HG03095 (cell line): ENCODE measurements around the gene PSMC3.

Source experiments
- ATAC-seq: cut with Tn5 transposase; IDR thresholded peaks from one replicate; pipeline ENCODE4 v1.9.1; 2021; ENCODE audit warnings: moderate library complexity; ENCODE audit not compliant: unreplicated experiment

PSMC3 gene

DNA sequence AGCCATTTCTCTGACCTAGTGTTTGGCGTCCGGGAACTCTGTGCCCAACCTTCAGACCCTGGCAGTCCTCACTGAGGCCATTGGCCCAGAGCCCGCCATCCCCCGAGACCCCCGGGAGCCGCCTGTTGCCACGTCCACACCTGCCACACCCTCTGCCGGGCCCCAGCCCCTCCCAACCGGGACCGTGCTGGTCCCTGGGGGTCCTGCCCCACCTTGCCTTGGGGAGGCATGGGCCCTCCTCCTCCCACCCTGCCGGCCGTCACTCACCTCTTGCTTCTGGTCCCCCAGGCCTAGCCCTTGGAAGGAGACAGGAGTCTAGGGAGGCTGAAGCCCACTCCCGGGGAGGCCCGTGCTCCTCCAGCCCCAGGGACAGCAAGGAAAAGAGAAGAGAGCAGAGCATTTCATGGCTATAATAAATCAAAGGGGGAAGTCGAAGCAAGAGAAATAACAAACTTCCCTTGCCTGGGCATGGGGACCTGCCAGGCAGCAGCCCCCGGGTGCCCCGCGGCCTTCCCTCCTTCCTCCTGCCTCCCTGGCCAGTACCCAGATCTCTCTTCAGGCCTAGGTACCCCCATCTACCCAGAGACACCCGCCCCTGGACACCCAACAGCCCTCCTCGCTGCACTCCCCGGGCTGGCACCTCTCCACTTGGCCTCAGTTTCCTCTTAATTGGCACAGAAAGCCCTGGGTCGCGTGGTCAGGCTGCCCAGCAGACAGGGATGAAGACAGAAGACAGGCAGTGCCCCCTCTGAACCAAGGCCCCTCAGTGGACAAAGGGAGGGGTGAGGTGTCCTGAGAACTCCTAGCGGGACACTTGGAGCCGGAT is 30.8 kb downstream of the PSMC3 start:
- no peak for ATAC-seq

DNA sequence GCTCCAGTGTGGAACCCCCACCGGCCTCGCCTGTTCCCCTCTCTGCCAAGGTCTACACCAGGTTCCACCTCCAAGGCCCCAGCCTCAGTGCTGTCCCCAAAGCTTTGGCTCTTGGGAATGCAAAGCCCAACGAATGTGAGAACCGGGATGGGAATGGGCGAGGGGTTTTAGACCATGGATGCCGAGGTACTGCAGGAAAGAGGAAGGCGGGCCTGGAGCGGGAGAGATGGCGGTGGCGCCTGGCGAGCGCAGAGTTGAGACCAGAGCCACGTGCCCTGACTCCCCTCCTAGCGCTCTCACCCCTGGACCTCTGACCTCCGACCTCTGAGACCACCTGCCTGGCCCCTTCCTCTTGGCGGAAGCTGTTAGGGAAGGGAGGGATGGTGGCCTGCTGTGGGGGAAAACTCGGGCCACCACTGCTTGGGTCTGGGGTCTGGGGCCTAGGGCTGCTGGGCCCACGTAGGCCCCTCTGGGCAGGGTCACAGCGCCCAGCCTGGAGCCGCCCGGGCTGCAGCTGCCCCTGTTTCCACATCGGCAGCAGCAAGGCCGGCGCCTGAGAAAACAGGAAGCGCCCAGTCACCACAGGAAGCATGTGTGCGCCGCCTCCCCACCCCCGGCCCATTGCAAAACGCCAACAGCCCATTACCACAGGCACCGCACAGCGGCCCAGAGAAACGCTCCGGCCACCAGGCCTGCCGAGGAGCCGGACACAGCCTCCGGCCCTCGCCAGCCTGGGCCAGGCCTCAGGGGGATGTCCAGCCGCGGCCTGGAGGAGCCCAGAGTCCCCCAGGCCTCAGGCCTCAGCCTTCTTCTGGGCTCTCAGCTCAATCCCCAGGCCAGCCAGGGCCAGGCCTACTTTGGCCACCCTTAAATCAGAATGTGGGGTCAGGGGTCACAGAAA is 31.7 kb downstream of the PSMC3 start:
- peak; percentile 49 for ATAC-seq

DNA sequence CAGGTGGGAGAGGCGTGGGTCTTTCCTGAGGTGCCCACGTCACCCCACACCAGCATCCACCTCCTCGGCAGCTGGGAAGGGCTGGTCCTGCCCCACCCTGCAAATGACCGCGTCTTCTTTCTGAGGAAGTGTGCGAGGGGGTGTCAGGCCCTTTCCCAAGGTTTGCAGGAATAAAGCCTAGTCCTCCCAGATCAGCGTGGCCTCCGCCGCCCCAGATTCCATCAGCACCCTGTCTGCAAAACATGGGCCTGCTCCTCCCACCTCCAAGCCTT is 32.3 kb downstream of the PSMC3 start:
- ATAC-seq = no peak

DNA sequence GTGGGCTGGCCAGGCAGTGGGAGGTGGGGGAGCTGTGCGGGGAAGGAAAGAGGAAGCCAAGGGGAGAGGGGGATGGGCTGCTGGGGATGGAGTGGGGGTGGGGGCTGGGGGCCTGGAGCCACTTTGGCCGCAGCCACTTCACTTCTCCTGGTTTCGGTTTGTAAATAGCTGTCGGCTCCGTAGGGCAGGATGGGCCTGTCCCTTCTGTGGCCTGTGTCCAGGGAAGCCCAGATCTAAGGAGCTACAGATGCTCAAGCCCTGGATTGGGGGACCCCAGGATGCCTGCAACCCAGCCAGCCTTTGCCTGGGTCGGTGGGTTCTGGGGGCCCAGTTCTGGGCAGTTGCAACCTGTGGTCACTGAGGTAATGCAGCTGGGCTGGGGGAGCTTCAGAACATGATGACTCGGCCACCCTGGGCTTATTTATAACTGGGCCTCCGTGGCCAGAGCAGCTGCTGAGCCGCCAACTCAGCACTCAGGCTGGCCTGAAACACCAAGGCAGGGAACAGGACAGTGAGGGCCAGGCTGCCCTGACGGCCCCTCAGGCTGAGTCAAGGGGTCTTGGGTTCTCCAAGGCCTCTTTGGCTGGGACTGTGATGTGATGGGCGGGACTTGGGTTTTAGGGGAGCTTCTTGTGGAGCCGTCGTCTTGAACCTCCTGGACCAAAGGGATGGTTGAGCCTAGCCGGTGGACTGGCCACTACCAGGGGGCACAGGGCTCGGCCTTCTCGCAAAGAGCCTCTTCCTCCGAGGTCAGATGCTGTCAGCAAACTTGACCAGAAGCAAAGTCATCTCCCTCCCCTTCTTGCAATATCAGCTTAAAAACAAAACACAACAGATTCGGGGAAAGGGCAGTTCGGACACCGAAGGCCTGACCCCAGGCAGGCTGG is 32.8 kb downstream of the PSMC3 start:
- ATAC-seq = no peak

DNA sequence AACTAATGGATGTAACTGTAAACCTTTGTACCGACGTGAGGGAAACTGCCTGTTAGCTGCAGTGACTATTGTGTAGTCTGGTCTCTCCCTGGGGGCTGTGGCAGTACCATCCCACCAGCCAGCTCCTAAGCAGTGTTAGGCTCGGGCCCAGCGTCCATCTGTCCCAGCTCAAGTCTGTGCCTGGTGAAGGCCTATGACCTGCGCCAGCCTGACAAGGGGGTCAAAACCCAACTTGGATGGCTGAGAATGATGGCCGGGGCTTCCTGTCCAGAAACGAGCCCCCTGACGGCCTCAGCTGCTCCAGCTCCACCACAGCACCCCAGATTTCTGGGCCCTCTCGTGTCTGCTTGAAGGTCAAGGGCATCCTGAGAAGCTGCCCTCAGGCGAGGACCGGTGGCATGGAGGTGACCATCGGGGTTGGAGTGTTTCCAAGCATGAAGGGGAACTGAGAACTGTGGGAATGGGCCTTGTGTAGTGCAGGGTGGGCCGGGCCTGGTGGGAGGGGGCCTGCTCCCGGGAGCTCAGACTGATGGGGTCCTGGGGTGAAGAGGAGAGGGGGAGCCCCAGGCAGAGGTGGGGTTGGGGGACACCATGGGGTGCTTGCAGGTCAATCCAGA is 33.6 kb downstream of the PSMC3 start:
- ATAC-seq = no peak

DNA sequence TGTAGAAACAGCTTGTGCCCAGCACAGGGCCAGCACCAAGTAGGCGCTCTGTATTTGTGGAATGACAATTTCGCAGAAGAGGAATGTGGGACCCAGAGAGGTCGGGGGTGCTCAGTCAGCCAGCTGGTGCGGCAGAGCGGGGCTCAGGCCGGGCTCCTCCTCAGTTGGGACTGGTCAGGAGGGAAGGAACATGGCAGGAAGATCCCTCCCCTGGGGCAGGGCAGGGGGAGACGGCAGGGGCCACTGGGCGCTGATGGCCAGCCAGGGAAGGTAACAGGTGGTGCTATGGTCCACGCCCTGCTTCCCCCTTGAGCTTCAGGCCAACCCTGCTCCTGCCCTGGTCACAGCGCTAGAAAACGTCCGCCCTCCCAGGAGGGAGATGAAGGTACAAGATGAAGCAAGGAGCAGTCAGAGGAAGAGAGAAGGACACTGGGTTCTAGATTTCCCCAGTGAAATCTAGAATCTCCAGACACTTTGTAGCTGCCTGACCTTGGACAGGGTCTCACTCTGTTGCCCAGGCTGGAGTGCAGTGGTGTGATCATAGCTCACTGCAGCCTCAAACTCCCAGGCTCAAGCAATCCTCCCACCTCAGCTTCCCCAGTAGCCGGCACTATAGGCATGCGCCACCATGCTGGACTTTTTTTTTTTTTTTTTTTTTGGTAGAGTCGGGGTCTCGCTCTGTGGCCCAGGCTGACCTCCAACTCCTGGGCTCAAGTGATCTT is 34.4 kb downstream of the PSMC3 start:
- ATAC-seq = no peak

DNA sequence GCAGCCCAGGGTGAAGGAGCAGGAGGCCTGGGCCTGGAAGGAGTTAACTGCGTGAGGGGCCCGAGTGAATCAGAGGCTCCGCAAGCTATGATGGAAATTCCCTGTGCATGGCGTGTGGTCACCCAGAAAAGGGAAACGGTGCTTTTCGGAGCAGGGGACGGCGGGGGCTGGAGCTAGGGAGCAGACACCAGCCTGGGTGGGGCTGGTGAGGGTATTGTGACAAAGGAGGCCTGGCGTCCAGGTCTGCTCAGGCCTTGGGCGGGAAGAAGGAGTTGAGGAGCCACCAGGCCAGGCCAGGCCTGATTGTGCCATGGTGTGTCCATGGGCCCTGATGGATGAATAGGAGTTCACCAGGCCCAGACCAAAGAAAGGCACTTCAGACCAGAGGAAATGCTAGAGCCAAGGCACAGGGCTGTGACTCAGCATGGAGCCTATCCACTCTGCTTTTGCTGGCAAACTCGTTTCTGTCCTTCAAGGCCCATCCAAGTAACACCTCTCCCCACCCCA is 35.1 kb downstream of the PSMC3 start:
- no peak for ATAC-seq

DNA sequence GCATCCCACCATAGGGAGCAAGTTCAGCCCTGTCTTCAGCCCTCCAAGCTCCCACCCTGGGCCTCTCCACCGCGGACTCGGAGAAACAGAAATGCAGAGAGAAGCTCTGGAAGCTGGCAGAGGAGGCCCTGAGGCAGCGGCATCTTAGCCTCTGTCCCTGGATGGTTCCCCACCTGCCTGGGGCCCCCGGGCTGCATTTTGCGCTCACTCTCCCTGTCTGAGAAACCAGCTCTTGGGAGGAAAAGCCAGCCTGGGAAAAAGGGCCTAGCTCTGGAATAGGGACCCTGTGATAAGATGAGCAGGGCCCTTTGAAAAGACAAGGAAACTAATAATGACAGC is 35.8 kb downstream of the PSMC3 start:
- ATAC-seq = no peak

DNA sequence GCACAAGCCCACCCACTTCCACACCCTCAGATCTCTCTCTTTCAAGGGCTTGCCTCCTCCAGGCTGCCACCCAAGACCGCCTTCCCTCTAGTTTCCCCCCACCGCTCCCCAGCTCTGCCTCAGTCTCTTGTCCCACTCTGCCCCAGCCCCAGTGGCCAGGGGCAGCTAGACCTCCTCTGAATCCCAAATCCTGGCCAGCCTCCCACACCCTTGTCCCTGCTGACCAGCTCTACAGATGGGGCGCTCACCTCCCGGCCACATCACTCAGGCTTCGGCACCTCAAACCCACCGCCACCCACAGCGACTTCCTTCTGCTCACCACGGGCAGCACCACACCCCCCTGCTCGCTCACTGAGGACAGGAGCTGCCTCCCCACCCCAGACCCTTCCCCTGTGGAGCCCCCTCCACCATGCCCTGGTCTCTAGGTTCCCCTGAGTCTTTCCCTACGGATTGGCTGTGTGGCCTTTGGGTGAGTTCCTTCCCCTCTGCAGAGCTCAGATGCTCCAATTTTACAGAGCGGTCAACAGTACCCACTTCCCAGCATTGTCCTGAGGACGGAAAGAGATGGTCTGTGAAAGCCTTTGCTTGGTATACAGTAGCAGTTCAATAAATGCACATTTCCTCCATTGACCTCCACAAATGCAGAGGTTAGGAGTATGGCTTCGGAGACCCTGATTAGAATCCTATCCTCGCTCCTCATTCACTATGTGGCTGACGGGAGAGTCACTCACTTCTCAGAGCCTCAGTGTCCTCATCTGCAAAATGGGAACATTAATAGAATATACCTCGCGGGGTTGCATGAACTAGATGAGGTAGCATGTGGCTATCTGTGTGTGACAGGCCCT is 36.4 kb downstream of the PSMC3 start:
- no peak for ATAC-seq

DNA sequence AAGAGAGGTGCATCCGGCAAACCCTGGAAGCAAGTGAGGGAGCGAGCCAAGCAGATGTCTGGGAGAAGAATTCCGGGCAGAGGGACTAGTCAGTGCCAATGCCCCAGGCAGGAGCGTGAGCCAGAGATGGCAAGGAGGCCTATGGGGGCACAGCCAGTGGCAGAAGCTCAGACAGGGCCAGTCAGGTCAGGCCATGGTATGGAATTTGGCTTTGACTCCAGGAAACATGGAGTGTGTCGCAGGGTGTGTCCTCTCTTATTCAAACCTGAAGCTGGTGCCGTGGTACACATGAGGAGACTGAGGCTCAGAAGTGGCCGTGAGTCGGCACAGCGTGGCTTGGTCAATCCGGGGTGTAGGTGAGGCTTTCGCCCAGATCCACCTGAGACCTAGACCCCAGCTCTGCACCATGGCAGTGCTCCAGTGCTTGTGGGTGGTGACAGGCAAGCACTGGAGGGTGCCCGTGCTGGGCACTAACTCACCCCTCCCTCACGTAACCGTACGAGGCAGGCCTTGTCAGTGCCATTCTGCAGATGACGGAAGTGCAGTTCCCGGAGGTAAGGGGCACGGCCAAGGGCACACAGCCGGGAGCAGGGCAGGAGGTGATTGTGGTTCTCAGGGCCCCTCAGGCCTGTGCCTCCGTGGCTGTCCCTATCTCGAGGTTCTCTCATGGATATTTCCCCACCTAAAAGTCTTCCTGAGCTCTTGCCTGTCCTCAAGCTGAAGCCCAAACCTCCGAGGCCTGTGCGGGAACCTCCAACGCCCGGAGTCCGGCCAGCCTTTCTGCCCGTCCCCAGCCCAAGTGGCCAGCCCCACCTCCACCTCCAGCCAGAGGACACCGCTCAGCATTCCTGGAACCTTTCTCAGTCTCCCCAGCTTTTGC is 37.3 kb downstream of the PSMC3 start:
- ATAC-seq = no peak

DNA sequence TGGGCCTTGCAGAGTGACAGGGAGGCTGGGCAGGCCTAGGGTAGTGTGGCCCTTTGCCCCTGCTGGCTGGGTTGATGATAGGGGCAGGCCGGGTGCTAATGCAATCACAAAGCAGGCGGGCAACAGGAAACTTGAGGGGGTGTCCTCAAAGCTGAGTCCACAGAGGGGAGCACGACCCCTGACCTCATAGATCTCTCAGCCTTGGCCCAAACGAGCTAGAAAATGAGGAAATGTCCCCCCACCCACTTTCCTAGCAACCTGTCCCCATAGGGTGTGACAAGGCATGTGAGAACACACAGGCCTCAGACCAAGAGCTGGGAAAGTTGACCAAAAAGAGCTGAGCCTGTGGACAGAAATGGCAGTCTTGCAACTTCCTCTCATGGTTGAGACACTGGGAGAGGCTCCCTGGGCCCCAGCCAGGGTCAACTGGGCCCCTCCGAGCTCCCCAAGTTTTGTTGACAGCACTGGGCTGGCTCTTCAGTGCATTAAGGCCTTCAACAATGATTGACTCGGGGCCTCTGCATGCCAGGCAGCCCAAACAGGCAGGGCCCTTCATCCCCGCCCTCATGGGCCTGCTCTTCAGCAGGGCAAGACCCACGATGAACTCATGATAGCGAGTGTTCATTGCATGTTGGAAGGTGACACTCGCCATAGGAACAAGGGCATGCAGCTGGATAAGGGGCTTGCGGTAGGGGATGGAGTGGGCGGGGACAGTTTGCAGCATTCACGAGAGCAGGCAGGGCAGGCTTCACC is 38.1 kb downstream of the PSMC3 start:
- no peak for ATAC-seq

DNA sequence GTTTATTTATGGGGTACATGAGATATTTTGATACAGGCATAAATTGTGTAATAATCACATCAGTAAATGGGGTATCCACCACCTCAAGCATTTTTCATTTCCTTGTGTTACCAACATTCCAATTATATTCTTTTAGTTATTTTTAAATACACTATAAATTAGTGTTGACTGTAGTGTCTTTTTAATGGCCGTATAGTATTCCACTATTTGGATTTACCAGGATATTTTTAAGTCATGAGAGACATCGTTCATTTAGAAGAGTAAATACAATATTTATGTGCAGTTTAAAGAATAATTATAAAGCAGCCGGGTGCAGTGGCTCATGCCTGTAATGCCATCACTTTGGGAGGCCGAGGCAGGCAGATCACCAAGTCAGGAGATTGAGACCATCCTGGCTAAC is 41.7 kb downstream of the PSMC3 start:
- no peak for ATAC-seq

DNA sequence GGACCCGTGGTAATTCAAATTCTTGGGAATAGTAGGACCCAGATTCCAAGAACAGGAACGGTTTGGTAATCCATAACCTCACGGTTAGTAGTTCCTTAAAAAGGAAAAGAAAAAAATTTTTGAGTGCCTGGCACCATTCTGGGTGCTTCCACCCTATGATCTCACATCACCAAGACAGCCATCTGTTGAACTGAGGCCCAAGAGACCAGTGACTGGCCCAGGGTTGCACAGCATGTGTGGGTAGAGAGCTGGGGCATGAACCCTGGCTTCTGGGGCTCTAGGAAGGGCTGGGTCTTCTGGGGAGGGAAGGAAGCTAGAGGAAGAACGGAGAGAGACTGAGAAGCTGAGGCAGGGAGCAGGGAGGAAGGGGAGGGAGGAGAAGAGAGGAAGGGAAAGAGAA is 43.2 kb downstream of the PSMC3 start:
- no peak for ATAC-seq

DNA sequence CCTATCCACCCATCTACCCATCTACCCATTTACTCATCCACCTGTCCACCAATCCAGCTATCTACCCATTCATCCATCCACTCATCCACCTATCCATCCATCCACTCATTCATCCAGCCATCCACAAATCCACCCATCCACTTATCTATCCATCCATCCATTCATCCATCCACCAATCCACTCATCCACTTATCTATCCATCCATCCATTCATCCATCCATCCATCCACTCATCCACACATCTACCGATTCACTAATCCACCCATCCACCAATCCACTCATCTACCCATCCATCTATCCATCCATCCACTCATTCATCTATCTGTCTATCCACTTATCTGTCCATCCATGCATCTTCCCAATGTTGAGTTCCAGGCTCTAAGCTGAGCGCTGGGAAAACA is 46.2 kb downstream of the PSMC3 start:
- no peak for ATAC-seq

DNA sequence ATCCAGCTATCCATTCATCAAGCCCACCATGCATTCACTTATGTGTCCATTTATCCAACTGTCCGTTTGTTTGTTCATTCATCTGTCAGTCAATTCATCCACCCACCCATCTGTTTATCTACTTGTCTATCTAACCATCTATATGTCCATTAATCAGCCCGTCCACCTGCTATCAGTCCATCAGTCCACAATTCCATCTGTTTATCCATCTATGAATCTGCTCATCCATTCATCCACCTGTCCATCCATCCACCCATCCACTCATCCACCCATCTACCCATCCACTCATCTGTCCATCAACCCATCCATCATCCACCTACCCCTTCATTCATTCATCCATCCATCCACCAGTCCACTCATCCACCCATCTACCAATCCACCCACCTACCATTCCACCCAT is 46.9 kb downstream of the PSMC3 start:
- no peak for ATAC-seq

DNA sequence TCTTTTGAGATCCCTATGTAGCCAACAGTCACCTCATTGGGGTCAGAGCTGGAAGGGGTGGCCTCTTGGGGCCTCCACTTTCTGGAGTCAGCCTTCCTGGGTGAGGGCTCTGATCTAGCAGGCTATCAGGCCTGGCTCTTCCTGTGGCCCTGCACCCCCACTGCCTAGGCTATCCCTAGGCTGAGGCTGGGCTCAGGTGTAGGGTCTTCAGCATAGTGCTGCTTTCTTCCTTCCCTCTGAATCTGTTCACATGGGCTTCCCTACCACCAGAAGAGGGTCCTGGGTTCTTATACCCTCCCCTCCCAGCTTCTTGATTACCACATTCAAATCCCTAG is 47.4 kb downstream of the PSMC3 start:
- peak; percentile 8 for ATAC-seq

DNA sequence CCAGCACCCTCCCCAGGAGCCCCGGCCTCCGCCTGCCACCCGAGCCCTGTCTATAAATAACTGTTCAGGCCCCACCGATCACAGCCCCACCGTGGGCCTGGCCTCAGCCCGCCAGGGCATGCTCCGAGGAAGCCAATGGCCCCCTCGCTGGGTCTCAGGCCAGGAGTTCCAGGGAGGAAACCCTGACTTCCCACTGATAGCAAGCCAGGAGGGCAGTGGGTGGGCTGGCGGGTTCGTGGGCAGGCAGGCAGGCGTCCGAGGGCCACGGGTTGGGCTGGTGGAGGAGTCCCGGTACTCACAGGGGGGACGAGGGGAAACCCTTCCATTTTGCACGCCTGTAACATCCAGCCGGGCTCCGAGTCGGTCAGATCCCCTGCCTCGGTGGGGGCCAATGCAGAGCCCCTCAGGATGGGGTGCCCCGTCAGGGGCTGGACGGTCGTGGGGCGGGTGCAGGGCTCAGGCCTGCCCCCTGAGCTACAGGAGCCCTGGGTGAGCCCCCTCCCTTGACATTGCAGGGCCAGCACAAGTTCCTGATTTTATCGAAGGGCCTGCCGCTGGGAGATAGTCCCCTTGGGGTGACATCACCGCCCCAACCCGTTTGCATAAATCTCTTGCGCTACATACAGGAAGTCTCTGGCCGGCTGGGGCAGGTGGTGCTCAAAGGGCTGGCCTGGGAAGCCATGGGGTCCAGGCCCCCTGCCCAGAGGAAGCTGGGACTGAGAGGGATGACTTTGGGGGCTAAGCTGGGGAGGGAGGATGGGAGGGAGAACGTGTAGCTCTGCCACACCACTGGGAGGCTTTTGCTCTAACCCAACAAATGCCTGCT is 48.0 kb downstream of the PSMC3 start, which contains the start of gene SPI1:
Gene SPI1, minus strand, starts transcription at position 538 of the 826 bp plus-strand sequence. Its CDS starts 194 bp downstream, at position 344.
- peak; percentile 84 for ATAC-seq
